RWPE1 (cell line): ENCODE measurements around the gene SDCCAG8.

Experiments
- CTCF ChIA-PET: fragments of 350-600 bp; sonication (Branson Sonifier 250); formaldehyde crosslinking; extraction: SDS; loops from one replicate; lab custom pipeline; 2021; lab: Yijun Ruan, JAX
- POLR2A ChIA-PET: fragments of 400-600 bp; formaldehyde crosslinking; extraction: SDS; loops from one replicate; lab custom pipeline; 2020; ENCODE audit warnings: antibody characterized with exemption; ENCODE audit not compliant: low non-redundant PET; lab: Yijun Ruan, JAX
- DNase-seq: peaks from one replicate; pipeline ENCODE4 v3.0.0; 2012; ENCODE audit warnings: low spot score
- H3K27ac ChIP-seq: fragments of 450-650 bp; 2 replicates; pipeline ENCODE4 v1.5.1; 2017
- CTCF ChIP-seq: fragments of 450-650 bp; conservative IDR thresholded peaks from 2 replicates; pipeline ENCODE4 v1.5.1; 2017; ENCODE audit warnings: low read depth, mild to moderate bottlenecking

The SDCCAG8 gene

GRCh38 chr1:243447844-243448243 is 192.0 kb downstream of the SDCCAG8 start:
- no peak for TF ChIP-seq CTCF
- H3K27ac ChIP-seq: no peak overlapping the region
- ChIA-PET CTCF (no interaction called here), POLR2A (no interaction called here)
- no peak for DNase-seq

- CTCF ChIA-PET: no interaction called here
- H3K27ac ChIP-seq: no peak overlapping the region
- TF ChIP-seq CTCF: no peak
- POLR2A ChIA-PET: no interaction called here
- DNase-seq: no peak
These were observed 193.5 kb downstream of the SDCCAG8 start for GRCh38 chr1:243449373-243449772.

GRCh38 chr1:243452092-243452491 is 196.3 kb downstream of the SDCCAG8 start:
- POLR2A ChIA-PET: no interaction called here

GRCh38 chr1:243454328-243454997 is 198.6 kb downstream of the SDCCAG8 start:
- no peak overlapping the region for H3K27ac ChIP-seq
- no peak for TF ChIP-seq CTCF
- CTCF ChIA-PET: interaction anchor here (0.5 kb wide), 1 partner anchor 12 kb away, joined by 5 read pairs; no protein-coding TSS in a partner anchor
- POLR2A ChIA-PET: no interaction called here
- DNase-seq: no peak

More at GRCh38 chr1:243452092-243452491, 196.3 kb downstream of the SDCCAG8 start:
- H3K27ac ChIP-seq: no peak overlapping the region
- CTCF ChIA-PET: no interaction called here
- no peak for TF ChIP-seq CTCF
- no peak for DNase-seq

- no peak overlapping the region for H3K27ac ChIP-seq
- POLR2A ChIA-PET: no interaction called here
- no peak for TF ChIP-seq CTCF
- CTCF ChIA-PET: no interaction called here
- DNase-seq: no peak
These were observed 200.2 kb downstream of the SDCCAG8 start for GRCh38 chr1:243455760-243456651.

- TF ChIP-seq CTCF: no peak
- no peak overlapping the region for H3K27ac ChIP-seq
- no peak for DNase-seq
- ChIA-PET CTCF (no interaction called here), POLR2A (no interaction called here)
These were observed 201.6 kb downstream of the SDCCAG8 start for GRCh38 chr1:243457363-243457982.
